CD8-positive, alpha-beta memory T cell (primary cell): ENCODE results near the gene RNU1-3. TPM values are rescaled to one million over a fixed set of nuclear protein-coding genes. Genes with fewer than 3 reads are reported as not detected.
A peak's percentile ranks its signal among the peaks of the same experiment; 100 is the strongest.
"Not testable (repeated sequence)": the region's sequence is repeated elsewhere in the genome, so short reads cannot be mapped to it uniquely, and the experiment has no call there.

ENCODE experiments used
- CTCF ChIA-PET: fragments of 350-600 bp; sonication (Branson Sonifier 250); formaldehyde crosslinking; loops from one replicate; lab custom pipeline; 2021; ENCODE audit warnings: antibody characterized with exemption; lab: Charles Lee
- POLR2A ChIA-PET: fragments of 350-600 bp; sonication (Branson Sonifier 250); formaldehyde crosslinking; loops from one replicate; lab custom pipeline; 2021; ENCODE audit warnings: antibody characterized with exemption; lab: Charles Lee
- DNase-seq, 5 donors: peaks; one replicate each; pipeline versions ENCODE4 v3.0.0 to v3.0.0-alpha.2; 2020 to 2022; ENCODE audit warnings: mixed read lengths in 1 of 5
- H3K27ac ChIP-seq: one replicate; pipeline ENCODE4 v1.7.0; 2013; ENCODE audit warnings: low read depth, mild to moderate bottlenecking, low read length, moderate library complexity
- H3K27me3 ChIP-seq: 2 replicates; pipeline ENCODE4 v1.7.0; 2013; ENCODE audit warnings: low read length, mild to moderate bottlenecking; ENCODE audit not compliant: insufficient read depth, poor library complexity, severe bottlenecking
- H3K36me3 ChIP-seq: 2 replicates; pipeline ENCODE4 v1.7.0; 2013; ENCODE audit warnings: mild to moderate bottlenecking, low read length, moderate library complexity; ENCODE audit not compliant: insufficient read depth
- H3K4me1 ChIP-seq: 2 replicates; pipeline ENCODE4 v1.7.0; 2013; ENCODE audit warnings: mild to moderate bottlenecking, low read length, moderate library complexity; ENCODE audit not compliant: insufficient read depth
- H3K4me3 ChIP-seq: 2 replicates; pipeline ENCODE4 v1.7.0; 2013; ENCODE audit warnings: mild to moderate bottlenecking, low read length
- H3K9me3 ChIP-seq: 2 replicates; pipeline ENCODE4 v1.7.0; 2013; ENCODE audit warnings: mild to moderate bottlenecking, low read length
- H3K27ac Mint-ChIP-seq, 8 donors: one replicate each; pipeline ENCODE4 v1.8.0; 2020 to 2021; ENCODE audit warnings: mixed read lengths in 8 of 8, mild to moderate bottlenecking in 6 of 8, inconsistent platforms in 3 of 8, moderate library complexity in 3 of 8
- H3K27me3 Mint-ChIP-seq, 2 donors: one replicate each; pipeline ENCODE4 v1.8.0; 2020 to 2021; ENCODE audit warnings: mixed read lengths in 2 of 2, mild to moderate bottlenecking in 1 of 2, moderate library complexity in 1 of 2
- H3K36me3 Mint-ChIP-seq, 3 donors: one replicate each; pipeline ENCODE4 v1.8.0; 2020 to 2021; ENCODE audit warnings: mixed read lengths in 3 of 3, inconsistent platforms in 1 of 3, mild to moderate bottlenecking in 1 of 3
- H3K4me1 Mint-ChIP-seq, 3 donors: one replicate each; pipeline ENCODE4 v1.8.0; 2020 to 2021; ENCODE audit warnings: mixed read lengths in 3 of 3, inconsistent platforms in 1 of 3, mild to moderate bottlenecking in 1 of 3
- H3K4me3 Mint-ChIP-seq, 7 donors: one replicate each; pipeline ENCODE4 v1.8.0; 2020 to 2021; ENCODE audit warnings: mixed read lengths in 7 of 7, mild to moderate bottlenecking in 6 of 7, moderate library complexity in 4 of 7, inconsistent platforms in 2 of 7
- H3K9me3 Mint-ChIP-seq, 5 donors: one replicate each; pipeline ENCODE4 v1.8.0; 2020 to 2022; ENCODE audit warnings: mixed read lengths in 5 of 5, mild to moderate bottlenecking in 3 of 5, moderate library complexity in 2 of 5, inconsistent platforms in 1 of 5
- polyA plus RNA-seq: library from polyadenylated mRNA; unstranded; fragments of 300-500 nt; fragmentation: Illumina TruSeq; gene quantifications from one replicate; pipeline ENCODE4 v1.2.3, GENCODE V29; 2021
- total RNA-seq, 2 experiments: library from RNA; stranded (reverse); gene quantifications; one replicate each; pipeline ENCODE4 v1.2.3, GENCODE V29; 2021

RNU1-3 gene
- total and polyA plus RNA-seq, 3 experiments from 2014 or later: 1,293 to 1,300 TPM; not detected in 1

- Histone ChIP-seq H3K27ac (no peak overlapping the region), H3K4me3 (no peak overlapping the region), H3K4me1 (no peaks in the 10 kb centered on the region), H3K9me3 (no peaks in the 10 kb centered on the region), H3K27me3 (no peaks in the 10 kb centered on the region), H3K36me3 (peaks cover 43% of the 10 kb centered on the region)
- Mint-ChIP-seq H3K4me1 (peaks cover 0 to 11% (median 0%) of the 10 kb centered on the region in 3 donors), H3K9me3 (no peaks in the 10 kb centered on the region), H3K36me3 (peaks cover 5 to 37% (median 10%) of the 10 kb centered on the region in 3 donors), H3K27me3 (no peaks in the 10 kb centered on the region), H3K4me3 (no peak overlapping the region), H3K27ac (peak overlapping the region in 2 of 8 donors; percentile 4 to 47)
- CTCF ChIA-PET: interaction anchor here (0.6 to 2.1 kb wide), 6 partner anchors 10 to 504 kb away, joined by 3 to 8 read pairs (median 4); no protein-coding TSS in a partner anchor
- POLR2A ChIA-PET: interaction anchor here (0.7 kb wide), 1 partner anchor 98 kb away, joined by 3 read pairs; no protein-coding TSS in a partner anchor
- DNase-seq: peak in 1 of 5 donors; percentile 51
These were observed 41.0 kb downstream of the RNU1-3 start for GRCh38 chr1:16625497-16626408.

- POLR2A ChIA-PET: not testable (repeated sequence)
- peaks cover 42% of the 10 kb centered on the region for H3K36me3 ChIP-seq
These were observed 42.7 kb downstream of the RNU1-3 start for GRCh38 chr1:16623812-16624719.

GRCh38 chr1:16623337-16623736 lies 43.4 kb downstream of the RNU1-3 start:
- peaks cover 2 to 14% (median 5%) of the 10 kb centered on the region in 3 donors for H3K36me3 Mint-ChIP-seq
- CTCF ChIA-PET: interaction anchor here (1.1 to 1.5 kb wide), 3 partner anchors 10 to 86 kb away, joined by 3 to 6 read pairs (median 5); partner anchors contain the start of gene NBPF1
- DNase-seq: peak in 1 of 5 donors; percentile 46
- H3K4me1 Mint-ChIP-seq, H3K9me3 ChIP-seq, H3K9me3 Mint-ChIP-seq, H3K27ac Mint-ChIP-seq, H3K4me3 Mint-ChIP-seq, H3K27me3 ChIP-seq, H3K27me3 Mint-ChIP-seq, POLR2A ChIA-PET, H3K4me1 ChIP-seq, H3K27ac ChIP-seq, H3K4me3 ChIP-seq: not testable (repeated sequence)
- H3K36me3 ChIP-seq: peaks cover 35% of the 10 kb centered on the region

More at GRCh38 chr1:16623812-16624719, 42.7 kb downstream of the RNU1-3 start:
- CTCF ChIA-PET: interaction anchor here (1.0 to 2.1 kb wide), 5 partner anchors 14 to 103 kb away, joined by 4 to 8 read pairs (median 5); no protein-coding TSS in a partner anchor
- not testable (repeated sequence) for H3K4me1 ChIP-seq, H3K9me3 Mint-ChIP-seq, H3K9me3 ChIP-seq, H3K27ac ChIP-seq, H3K27me3 ChIP-seq, H3K4me1 Mint-ChIP-seq, H3K27me3 Mint-ChIP-seq, H3K27ac Mint-ChIP-seq, H3K4me3 Mint-ChIP-seq, H3K4me3 ChIP-seq
- DNase-seq: peak in 1 of 5 donors; percentile 51
- peaks cover 5 to 21% (median 6%) of the 10 kb centered on the region in 3 donors for H3K36me3 Mint-ChIP-seq

GRCh38 chr1:16621681-16622315 lies 45.0 kb downstream of the RNU1-3 start:
- POLR2A ChIA-PET: not testable (repeated sequence)
- CTCF ChIA-PET: interaction anchor here (1.0 to 2.6 kb wide), 7 partner anchors 9 to 83 kb away, joined by 4 to 15 read pairs (median 7); partner anchors contain the start of gene NBPF1

GRCh38 chr1:16621300-16621658 lies 45.5 kb downstream of the RNU1-3 start:
- CTCF ChIA-PET: interaction anchor here (0.7 to 2.6 kb wide), 13 partner anchors 9 to 339 kb away, joined by 3 to 15 read pairs (median 6); partner anchors contain the start of gene NBPF1
- Histone ChIP-seq H3K27ac (no peak overlapping the region), H3K4me3 (no peak overlapping the region), H3K4me1 (no peaks in the 10 kb centered on the region), H3K36me3 (peaks cover 29% of the 10 kb centered on the region), H3K9me3 (no peaks in the 10 kb centered on the region), H3K27me3 (no peaks in the 10 kb centered on the region)
- Mint-ChIP-seq H3K27me3 (no peaks in the 10 kb centered on the region), H3K9me3 (no peaks in the 10 kb centered on the region), H3K36me3 (peaks cover 0 to 2% (median 0%) of the 10 kb centered on the region in 3 donors), H3K4me3 (no peak overlapping the region), H3K4me1 (peaks cover 0 to 2% (median 0%) of the 10 kb centered on the region in 3 donors), H3K27ac (no peak overlapping the region)
- no peak for DNase-seq
- POLR2A ChIA-PET: no interaction called here

More at GRCh38 chr1:16621681-16622315, 45.0 kb downstream of the RNU1-3 start:
- H3K9me3 Mint-ChIP-seq, H3K4me3 ChIP-seq, H3K4me1 Mint-ChIP-seq, H3K9me3 ChIP-seq, H3K27ac ChIP-seq, H3K27ac Mint-ChIP-seq, H3K27me3 ChIP-seq, H3K4me3 Mint-ChIP-seq, H3K27me3 Mint-ChIP-seq, H3K4me1 ChIP-seq, H3K36me3 Mint-ChIP-seq: not testable (repeated sequence)
- peak in 1 of 5 donors; percentile 49 for DNase-seq
- H3K36me3 ChIP-seq: peaks cover 33% of the 10 kb centered on the region

GRCh38 chr1:16619803-16620501 lies 46.8 kb downstream of the RNU1-3 start:
- H3K4me3 ChIP-seq, H3K36me3 Mint-ChIP-seq, H3K9me3 ChIP-seq, H3K9me3 Mint-ChIP-seq, H3K4me1 ChIP-seq, H3K27me3 ChIP-seq, H3K27ac Mint-ChIP-seq, H3K4me1 Mint-ChIP-seq, H3K27ac ChIP-seq, POLR2A ChIA-PET, H3K4me3 Mint-ChIP-seq, H3K27me3 Mint-ChIP-seq: not testable (repeated sequence)
- peaks cover 20% of the 10 kb centered on the region for H3K36me3 ChIP-seq
- CTCF ChIA-PET: interaction anchor here (1.3 to 2.6 kb wide), 3 partner anchors 11 to 328 kb away, joined by 6 to 15 read pairs (median 8); no protein-coding TSS in a partner anchor
- peak in 1 of 5 donors; percentile 52 for DNase-seq

GRCh38 chr1:16618719-16619118 lies 48.0 kb downstream of the RNU1-3 start:
- CTCF ChIA-PET: interaction anchor here (0.6 to 1.1 kb wide), 2 partner anchors 15 to 97 kb away, joined by 3 read pairs; no protein-coding TSS in a partner anchor
- POLR2A ChIA-PET: no interaction called here
- no peaks in the 10 kb centered on the region for H3K4me1 Mint-ChIP-seq

More at GRCh38 chr1:16618719-16619118, 48.0 kb downstream of the RNU1-3 start:
- no peak overlapping the region for H3K4me3 ChIP-seq
- no peaks in the 10 kb centered on the region for H3K27me3 ChIP-seq
- H3K36me3 ChIP-seq: peaks cover 12% of the 10 kb centered on the region
- H3K4me1 ChIP-seq: peaks cover 10% of the 10 kb centered on the region
- no peak overlapping the region for H3K27ac Mint-ChIP-seq
- no peak overlapping the region for H3K27ac ChIP-seq
- no peaks in the 10 kb centered on the region for H3K36me3 Mint-ChIP-seq
- no peaks in the 10 kb centered on the region for H3K27me3 Mint-ChIP-seq
- no peaks in the 10 kb centered on the region for H3K9me3 Mint-ChIP-seq
- DNase-seq: peak in 1 of 5 donors; percentile 54
- H3K4me3 Mint-ChIP-seq: no peak overlapping the region
- no peaks in the 10 kb centered on the region for H3K9me3 ChIP-seq
